ENCODE results near the gene CRYGC. TPM values are rescaled to one million over a fixed set of nuclear protein-coding genes. Genes with fewer than 3 reads are reported as not detected.
A peak's percentile ranks its signal among the peaks of the same experiment; 100 is the strongest.

The CRYGC gene
- not detected for total RNA-seq
- long read RNA-seq: 0 reads

DNA sequence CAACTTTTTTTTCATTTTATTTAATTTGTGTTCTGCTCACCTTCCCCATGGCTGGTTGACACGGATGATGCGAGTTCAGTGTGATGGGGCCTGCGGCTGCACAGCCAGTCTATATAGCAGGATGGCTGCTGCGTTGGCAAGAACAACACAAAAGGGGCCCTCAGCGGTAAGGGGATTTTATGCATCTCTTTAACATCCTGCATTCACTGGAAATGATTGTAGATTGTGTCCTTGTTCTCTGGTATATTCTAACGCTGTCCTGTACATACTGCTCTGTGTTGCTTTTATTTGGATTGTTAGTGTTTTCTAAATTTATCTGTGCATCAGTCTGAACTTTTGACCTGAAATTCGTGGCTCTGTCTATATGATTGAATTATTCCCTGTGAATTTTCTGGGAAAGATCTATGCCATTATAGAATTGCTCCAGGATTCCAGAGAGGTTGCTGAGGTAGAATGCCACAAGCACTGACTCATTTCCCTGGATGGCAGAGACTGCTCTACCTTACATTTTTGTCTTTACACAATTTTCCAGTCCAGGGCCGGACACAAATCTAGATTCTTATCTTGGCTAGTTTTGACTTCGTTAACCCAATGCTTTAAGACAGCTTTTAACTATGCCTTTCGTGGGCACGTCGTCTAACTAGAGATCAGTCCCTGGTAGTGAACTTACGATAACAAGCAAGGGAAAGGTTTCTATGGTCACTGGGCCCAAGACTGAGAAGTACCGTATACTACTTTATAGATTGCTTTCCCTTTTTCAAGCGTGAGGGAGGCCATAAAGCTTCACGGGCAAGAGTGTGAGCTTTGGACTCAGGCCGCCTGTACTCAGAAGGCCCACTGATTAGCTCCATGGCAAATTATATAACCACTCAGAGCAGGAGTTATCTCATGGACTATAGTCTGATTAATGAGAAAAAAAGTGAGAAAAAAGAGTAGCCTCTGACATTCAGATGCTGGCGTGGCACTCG lies at the start of gene CRYGC:
TSS of gene CRYGC (minus strand) at position 85 of the 968 bp plus-strand sequence. CDS start at position 49, 36 bp downstream.
- ATAC-seq (ENCODE audit: poor library complexity): no peak
- DNase-seq: no peak
- intact Hi-C loops (cut with DNase I): no loop called here

GRCh38 chr2:208179028-208179609 lies 49.5 kb upstream of the CRYGC start:
- ATAC-seq (ENCODE audit: poor library complexity) (no peak), DNase-seq (no peak)
- intact Hi-C loops (cut with DNase I): no loop called here

- ATAC-seq (ENCODE audit: poor library complexity): no peak
- DNase-seq: no peak
- intact Hi-C loops (cut with DNase I): no loop called here
These were observed 46.2 kb upstream of the CRYGC start for GRCh38 chr2:208175840-208176153.

DNA sequence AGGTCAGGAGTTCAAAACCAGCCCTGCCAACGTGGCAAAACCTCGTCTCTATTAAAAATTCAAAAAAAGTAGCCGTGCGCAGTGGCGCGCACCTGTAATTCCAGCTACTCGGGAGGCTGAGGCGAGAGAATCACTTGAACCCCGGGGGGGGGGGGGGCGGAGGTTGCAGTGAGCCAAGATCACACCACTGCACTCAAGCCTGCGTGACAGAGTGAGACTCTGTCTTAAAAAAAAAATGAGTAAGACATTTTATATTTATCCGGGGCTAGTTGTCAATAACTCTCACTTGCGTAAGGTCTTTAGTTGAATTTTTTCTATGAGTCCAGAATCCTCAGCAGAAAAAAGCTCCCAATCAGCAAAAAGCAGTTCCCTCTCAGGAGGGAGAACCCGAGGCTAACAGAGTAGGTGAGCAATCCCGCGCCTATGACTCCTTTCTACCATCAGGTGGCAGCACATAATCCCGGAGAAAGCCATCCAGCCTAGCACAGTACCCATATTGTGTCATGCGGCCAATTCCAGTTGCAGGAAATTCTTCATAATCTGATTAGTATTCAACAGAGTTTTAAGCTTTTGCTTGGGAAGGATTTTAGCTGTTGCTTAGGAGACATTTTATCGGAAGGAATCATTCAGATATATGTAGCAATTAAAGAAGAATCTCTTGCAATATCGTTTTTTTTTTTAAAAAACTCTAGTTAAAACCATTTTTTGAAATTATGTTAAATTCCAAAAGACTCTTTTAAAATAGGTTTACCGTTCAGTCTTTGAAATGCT lies 45.6 kb upstream of the CRYGC start:
- intact Hi-C loops (cut with DNase I): no loop called here
- ATAC-seq (ENCODE audit: poor library complexity) (peak; percentile 99), DNase-seq (peak; percentile 73)

GRCh38 chr2:208174144-208174543 lies 44.5 kb upstream of the CRYGC start:
- ATAC-seq (ENCODE audit: poor library complexity) (no peak), DNase-seq (no peak)
- intact Hi-C loops (cut with DNase I): no loop called here

DNA sequence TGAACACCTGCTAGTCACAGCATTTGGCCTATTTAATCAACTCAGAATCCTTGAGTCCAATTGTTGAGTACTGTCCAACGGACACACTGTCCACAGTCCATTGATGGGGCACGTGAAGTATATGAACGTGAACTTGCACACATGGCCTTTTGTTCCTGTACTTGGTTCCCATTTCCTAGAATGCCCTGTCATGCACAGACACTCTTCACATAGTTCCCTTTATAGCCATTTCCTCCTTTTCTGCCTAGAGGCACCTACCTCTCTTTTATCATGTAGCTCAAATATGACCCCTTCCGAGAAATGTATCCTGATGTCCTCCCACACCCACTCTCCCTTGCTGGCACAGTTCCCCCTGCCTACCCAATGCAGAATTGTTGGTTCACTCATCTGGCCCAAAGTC lies 42.5 kb upstream of the CRYGC start:
- intact Hi-C loops (cut with DNase I): no loop called here
- no peak for DNase-seq
- ATAC-seq (ENCODE audit: poor library complexity): peak; percentile 56

GRCh38 chr2:208164951-208165755 lies 35.5 kb upstream of the CRYGC start:
- intact Hi-C loops (cut with DNase I): no loop called here
- DNase-seq (no peak), ATAC-seq (ENCODE audit: poor library complexity) (no peak)

DNA sequence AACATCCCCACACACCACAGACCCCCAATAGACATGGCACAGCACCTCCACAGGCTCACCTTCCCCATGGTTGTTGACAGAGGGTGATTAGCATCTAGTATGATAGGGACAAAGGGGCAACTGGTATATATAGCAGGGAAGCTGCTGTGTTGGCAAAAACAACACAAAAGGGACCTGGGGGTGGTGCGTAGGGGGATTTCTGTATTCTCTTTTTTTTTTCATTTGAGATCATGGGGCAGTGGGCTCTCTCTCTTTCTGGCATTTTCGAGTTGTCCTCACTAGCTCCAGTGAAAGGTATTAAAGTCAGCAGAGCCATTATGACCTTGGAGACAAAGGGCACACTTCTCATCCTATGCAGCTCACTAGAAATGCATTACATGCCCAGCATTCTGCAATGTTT lies 33.9 kb upstream of the CRYGC start, which contains the start of gene CRYGA:
TSS of gene CRYGA (minus strand) at position 101 of the 400 bp plus-strand sequence. CDS start at position 68, 33 bp downstream.
- intact Hi-C loops (cut with DNase I): no loop called here
- no peak for DNase-seq
- no peak for ATAC-seq (ENCODE audit: poor library complexity)

- intact Hi-C loops (cut with DNase I): no loop called here
- ATAC-seq (ENCODE audit: poor library complexity) (no peak), DNase-seq (no peak)
These were observed 26.8 kb upstream of the CRYGC start for GRCh38 chr2:208156439-208156838.

- ATAC-seq (ENCODE audit: poor library complexity) (no peak), DNase-seq (no peak)
- intact Hi-C loops (cut with DNase I): no loop called here
These were observed 23.5 kb upstream of the CRYGC start for GRCh38 chr2:208153156-208153555.

- intact Hi-C loops (cut with DNase I): no loop called here
- DNase-seq (no peak), ATAC-seq (ENCODE audit: poor library complexity) (no peak)
These were observed 21.3 kb upstream of the CRYGC start for GRCh38 chr2:208150956-208151355.

DNA sequence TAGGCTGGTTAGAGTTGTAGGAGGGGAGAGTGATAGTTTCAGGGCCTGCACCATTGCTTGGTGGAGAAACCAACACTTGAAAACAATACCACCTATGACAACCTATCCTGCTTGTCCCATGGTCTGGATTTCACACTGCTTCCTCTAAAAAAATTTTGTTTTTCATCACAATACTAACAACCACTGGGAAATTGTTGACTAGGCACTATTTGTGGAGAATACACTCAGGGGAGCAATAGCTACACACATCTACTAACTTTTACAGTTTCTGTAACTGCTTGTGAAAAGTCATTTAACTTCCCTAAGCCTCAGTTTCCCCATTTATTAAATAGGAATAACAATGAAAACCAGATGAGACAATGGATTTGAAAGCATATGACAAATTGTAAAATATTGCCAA lies 20.5 kb upstream of the CRYGC start:
- no peak for ATAC-seq (ENCODE audit: poor library complexity)
- no peak for DNase-seq
- intact Hi-C loops (cut with DNase I): no loop called here

DNA sequence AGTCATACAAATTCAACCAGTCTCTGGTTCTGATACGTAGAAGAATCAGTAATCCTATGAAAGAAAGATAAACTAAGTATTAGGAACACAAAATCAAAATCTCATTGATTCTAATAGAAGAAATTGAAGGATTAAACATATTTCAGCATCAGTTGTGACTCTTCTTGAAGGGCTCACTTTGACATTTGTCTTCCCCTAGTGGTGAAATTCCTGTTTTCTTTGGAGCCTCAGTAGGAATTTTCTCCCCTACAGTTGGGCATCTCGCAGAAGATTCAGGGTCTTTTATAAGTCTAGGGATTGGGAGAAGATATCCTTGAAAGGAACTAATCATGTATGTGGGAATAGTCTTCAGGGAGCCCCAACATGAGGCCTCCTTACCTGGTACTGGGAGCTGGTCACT lies 19.2 kb upstream of the CRYGC start:
- intact Hi-C loops (cut with DNase I): no loop called here
- ATAC-seq (ENCODE audit: poor library complexity) (no peak), DNase-seq (no peak)

GRCh38 chr2:208147759-208148158 lies 18.1 kb upstream of the CRYGC start:
- intact Hi-C loops (cut with DNase I): no loop called here
- no peak for DNase-seq
- ATAC-seq (ENCODE audit: poor library complexity): no peak

DNA sequence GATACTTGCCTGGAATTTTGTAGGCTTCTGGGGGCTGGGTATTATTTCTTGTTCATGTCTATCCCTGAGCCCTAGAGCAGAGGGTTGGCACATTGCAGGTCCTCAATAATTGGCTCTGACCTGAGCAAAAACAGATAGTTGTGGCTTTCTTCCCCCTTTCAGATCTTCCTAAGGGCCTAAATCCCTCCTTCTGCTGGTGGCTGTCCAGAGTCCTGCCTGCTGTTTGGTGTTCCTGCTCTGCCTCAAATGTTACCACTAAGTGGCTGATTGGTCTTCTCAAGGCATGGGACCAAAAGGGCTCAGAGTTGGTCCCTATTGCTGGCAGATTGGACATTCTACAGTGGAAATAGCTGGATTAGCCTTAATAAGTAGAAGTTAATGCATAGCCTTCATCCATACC lies 17.4 kb upstream of the CRYGC start:
- DNase-seq: no peak
- intact Hi-C loops (cut with DNase I): no loop called here
- no peak for ATAC-seq (ENCODE audit: poor library complexity)

DNA sequence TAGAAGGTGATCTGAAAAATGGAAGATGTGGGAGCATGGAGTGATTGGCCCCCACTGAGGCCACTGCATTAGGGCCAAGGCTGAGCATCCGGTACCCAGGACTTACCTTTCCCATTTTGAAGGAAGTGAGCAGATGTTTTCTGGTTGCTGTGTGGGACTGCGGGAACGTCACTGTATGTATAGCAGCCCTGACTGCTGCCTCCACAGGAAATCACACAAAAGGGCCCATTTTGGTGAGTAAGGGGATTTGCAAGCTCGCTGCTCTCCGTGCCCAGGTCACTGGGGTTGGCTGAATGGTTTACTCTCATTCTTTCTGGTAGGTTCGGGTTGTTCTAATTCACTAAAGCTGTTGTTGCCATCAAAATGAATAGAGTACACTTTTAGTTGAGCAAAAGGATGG lies 16.4 kb upstream of the CRYGC start, which contains the start of gene CRYGB:
TSS of gene CRYGB (minus strand) at position 153 of the 400 bp plus-strand sequence. CDS start at position 115, 38 bp downstream.
- ATAC-seq (ENCODE audit: poor library complexity): no peak
- intact Hi-C loops (cut with DNase I): no loop called here

DNA sequence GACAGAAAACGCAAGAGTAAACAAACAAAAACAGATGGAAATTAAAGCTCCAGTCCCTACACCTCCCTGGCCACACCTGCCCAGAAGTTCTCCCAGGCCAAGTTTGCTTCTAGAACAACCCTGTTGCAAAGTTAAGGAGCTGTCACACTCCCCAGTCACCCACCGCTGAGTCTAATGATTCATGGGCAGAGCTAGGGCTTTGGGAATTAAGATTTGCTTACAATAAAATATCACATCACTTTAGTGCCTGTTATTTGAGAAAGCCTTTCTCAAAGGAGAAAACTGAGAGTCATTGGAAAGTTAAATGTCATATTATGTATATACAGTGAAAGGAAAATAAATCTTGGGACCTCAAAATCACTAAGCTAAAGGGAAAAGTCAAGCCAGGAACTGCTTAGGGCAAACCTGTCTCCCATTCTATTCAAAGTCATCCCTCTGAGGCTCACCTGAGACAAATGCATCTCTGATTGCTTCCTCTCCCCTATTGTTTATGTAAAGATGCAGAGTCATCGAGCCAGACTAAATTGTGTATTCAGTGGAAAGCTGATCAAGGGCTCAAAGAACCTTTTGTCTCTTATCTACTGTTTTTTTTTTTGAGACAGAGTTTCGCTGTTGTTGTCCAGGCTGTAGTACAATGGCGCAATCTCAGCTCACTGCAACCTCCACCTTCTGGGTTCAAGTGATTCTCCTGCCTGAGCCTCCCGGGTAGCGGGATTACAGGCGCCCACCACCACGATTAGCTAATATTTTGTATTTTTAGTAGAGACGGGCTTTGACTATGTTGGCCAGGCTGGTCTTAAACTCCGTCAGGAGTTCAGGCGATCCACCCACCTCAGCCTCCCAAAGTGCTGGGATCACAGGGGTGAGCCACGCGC lies 13.5 kb upstream of the CRYGC start:
- ATAC-seq (ENCODE audit: poor library complexity) (no peak), DNase-seq (no peak)
- intact Hi-C loops (cut with DNase I): no loop called here

More for the DNA sequence above, 16.4 kb upstream of the CRYGC start, which contains the start of gene CRYGB:
- DNase-seq: no peak

Measured in Right ventricle myocardium superior (tissue), 1 donor.